ENCODE results near the gene GANAB. TPM values are rescaled to one million over a fixed set of nuclear protein-coding genes. Genes with fewer than 3 reads are reported as not detected.

Gene GANAB
- total and polyA plus RNA-seq, 8 donors, result 88.1 to 210 (median 141) TPM

GRCh38 chr11:62647609-62648005 lies 1.2 kb upstream of the GANAB start:
- DNase-seq, result no peak
- 49 to 59% methylated on average over 6 of the region's 6 CpGs for WGBS, 2 donors
- Histone ChIP-seq H3K4me3 (peak overlapping the region in 1 of 4 donors; percentile 82), H3K9me3 (no peaks in the 10 kb centered on the region), H3K36me3 (peaks cover 0 to 14% (median 3%) of the 10 kb centered on the region in 3 donors), H3K27me3 (no peaks in the 10 kb centered on the region), H3K4me1 (peaks cover 6 to 21% (median 16%) of the 10 kb centered on the region in 3 donors), H3K27ac (peak overlapping the region in 1 of 4 donors; percentile 10)
- intact Hi-C loops (cut with DNase I), result no loop called here
- TF ChIP-seq CTCF (IDR thresholded peaks at IDR 0.05), result no peak
- FAIRE-seq, result no peak
- peak in 1 of 4 donors; percentile 0 for ATAC-seq

GRCh38 chr11:62646825-62647608 lies 604 bp upstream of the GANAB start:
- Histone ChIP-seq H3K4me3 (peak overlapping the region in 2 of 4 donors; percentile 82 to 89), H3K27me3 (no peaks in the 10 kb centered on the region), H3K9me3 (no peaks in the 10 kb centered on the region), H3K36me3 (peaks cover 0 to 14% (median 3%) of the 10 kb centered on the region in 3 donors), H3K4me1 (peaks cover 6 to 20% (median 15%) of the 10 kb centered on the region in 3 donors), H3K27ac (peak overlapping the region in 1 of 4 donors; percentile 10)
- DNase-seq (peak in 4 of 6 donors; percentile 28 to 81 (median 52)), FAIRE-seq (no peak), ATAC-seq (peak; percentile 4 to 13 (median 8))
- TF ChIP-seq CTCF (IDR thresholded peaks at IDR 0.05), result no peak
- intact Hi-C loops (cut with DNase I), result no loop called here
- WGBS, 2 donors, result 34 to 50% methylated on average over 32 of the region's 32 CpGs

- FAIRE-seq (no peak), DNase-seq (no peak), ATAC-seq (no peak)
- WGBS, 2 donors, result 6 to 9% methylated on average over 11 of the region's 11 CpGs
- intact Hi-C loops (cut with DNase I), result no loop called here
- H3K36me3 ChIP-seq, result peaks cover 0 to 14% (median 3%) of the 10 kb centered on the region in 3 donors
- TF ChIP-seq CTCF (IDR thresholded peaks at IDR 0.05), result no peak
- H3K9me3 ChIP-seq, result no peaks in the 10 kb centered on the region
- peaks cover 6 to 13% (median 8%) of the 10 kb centered on the region in 3 donors for H3K4me1 ChIP-seq
- no peaks in the 10 kb centered on the region for H3K27me3 ChIP-seq
- H3K27ac ChIP-seq, result peak overlapping the region in 2 of 4 donors; percentile 81 to 87
- H3K4me3 ChIP-seq, result peak overlapping the region; percentile 82 to 98 (median 92)
These were observed 805 bp downstream of the GANAB start for GRCh38 chr11:62645671-62645945.

GRCh38 chr11:62644220-62644619 lies 2.2 kb downstream of the GANAB start:
- Histone ChIP-seq H3K27ac (no peak overlapping the region), H3K9me3 (no peaks in the 10 kb centered on the region), H3K4me3 (no peak overlapping the region), H3K4me1 (peaks cover 6 to 13% (median 8%) of the 10 kb centered on the region in 3 donors), H3K36me3 (peaks cover 0 to 8% (median under 1%) of the 10 kb centered on the region in 3 donors), H3K27me3 (no peaks in the 10 kb centered on the region)
- intact Hi-C loops (cut with DNase I), result no loop called here
- ATAC-seq (no peak), DNase-seq (no peak), FAIRE-seq (no peak)
- WGBS, 2 donors, result 83 to 89% methylated on average over 8 of the region's 8 CpGs
- TF ChIP-seq CTCF (IDR thresholded peaks at IDR 0.05), result no peak

GRCh38 chr11:62632492-62632891 lies 13.9 kb downstream of the GANAB start:
- H3K27ac ChIP-seq, result no peak overlapping the region
- no peak for TF ChIP-seq CTCF (IDR thresholded peaks at IDR 0.05)
- H3K36me3 ChIP-seq, result peaks cover 3 to 93% (median 45%) of the 10 kb centered on the region in 3 donors
- no peaks in the 10 kb centered on the region for H3K4me1 ChIP-seq
- intact Hi-C loops (cut with DNase I), result no loop called here
- H3K4me3 ChIP-seq, result no peak overlapping the region
- FAIRE-seq, result no peak
- no peak for DNase-seq
- peak in 1 of 4 donors; percentile 28 for ATAC-seq
- H3K27me3 ChIP-seq, result no peaks in the 10 kb centered on the region
- WGBS, 2 donors, result 65 to 71% methylated on average over 6 of the region's 6 CpGs
- no peaks in the 10 kb centered on the region for H3K9me3 ChIP-seq

Measured in pancreas (tissue), 10 donors.